Glomerular visceral epithelial cell (primary cell): ENCODE results near the gene KIDINS220.
"Not testable (repeated sequence)": the region's sequence is repeated elsewhere in the genome, so short reads cannot be mapped to it uniquely, and the experiment has no call there.

ENCODE experiments used
- DNase-seq: peaks from one replicate; pipeline ENCODE4 v3.0.0-alpha.2; 2016; ENCODE audit errors: extremely low spot score

KIDINS220 gene

DNA sequence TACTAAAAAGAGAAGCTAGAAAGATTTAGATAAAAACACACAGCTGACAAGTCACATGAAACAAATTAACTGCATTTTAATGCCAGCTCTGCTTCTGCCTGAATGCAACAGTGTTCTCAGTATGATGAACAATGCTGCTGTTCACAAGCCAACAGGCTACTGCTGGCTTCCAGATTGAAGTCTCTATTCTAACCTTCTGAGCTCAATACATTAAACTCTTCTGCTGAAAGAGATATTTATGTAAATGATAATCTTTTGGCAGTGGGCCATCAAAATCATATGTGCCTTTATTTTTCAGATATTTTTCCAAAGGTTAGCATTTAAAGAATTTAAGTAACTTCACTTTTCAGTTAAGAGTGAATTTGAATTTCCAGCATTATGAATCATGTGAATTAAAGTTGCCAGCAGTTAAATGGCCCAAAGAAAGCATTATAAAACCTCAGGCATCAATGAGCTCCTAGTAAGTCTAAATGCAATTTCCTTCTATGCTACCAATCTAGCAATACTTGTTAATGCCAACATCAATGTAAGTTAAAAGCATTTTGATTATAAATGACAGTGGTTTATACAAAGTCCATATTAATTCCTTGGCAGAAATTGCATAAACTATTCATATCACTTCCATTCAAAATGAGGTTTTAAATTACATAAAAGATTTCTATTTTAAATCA is 83.2 kb downstream of the KIDINS220 start:
- DNase-seq: no peak

DNA sequence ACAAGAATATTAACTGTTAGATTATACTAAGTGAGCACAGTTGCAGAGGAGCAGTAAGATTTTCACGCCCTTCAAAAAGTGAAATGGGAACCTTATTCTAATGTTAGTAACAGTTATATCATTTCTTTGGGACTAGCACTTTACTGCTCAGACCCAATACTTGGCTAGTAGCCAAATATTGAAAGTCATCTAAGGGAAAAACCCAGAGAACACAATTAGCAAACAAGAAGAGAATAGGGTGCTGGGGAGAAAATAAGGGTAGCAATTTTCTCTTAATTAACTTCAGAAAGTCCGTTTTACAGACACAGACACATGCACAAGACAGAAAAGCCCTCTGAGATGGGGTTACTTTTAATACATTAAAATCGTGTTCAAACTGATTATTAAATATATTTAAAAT is 83.8 kb downstream of the KIDINS220 start:
- no peak for DNase-seq

DNA sequence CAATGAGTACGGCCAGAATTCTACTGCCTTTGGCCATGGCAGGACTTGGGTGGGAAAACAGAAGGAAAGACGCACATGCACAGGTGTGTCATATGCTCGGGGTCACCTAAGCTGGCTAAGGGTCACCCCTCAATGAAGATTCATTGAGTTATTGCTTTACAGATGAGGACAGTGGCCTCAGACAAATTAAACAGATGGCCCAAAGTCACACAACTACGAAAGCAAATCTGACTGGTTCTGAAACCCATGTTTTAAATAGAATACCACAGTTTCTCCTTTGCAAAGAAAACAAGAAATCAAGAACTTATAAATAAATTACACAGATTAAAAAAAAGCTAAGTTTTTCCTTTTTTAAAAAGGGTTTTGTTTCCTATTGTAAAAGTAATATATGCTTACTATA is 85.0 kb downstream of the KIDINS220 start:
- DNase-seq: no peak

DNA sequence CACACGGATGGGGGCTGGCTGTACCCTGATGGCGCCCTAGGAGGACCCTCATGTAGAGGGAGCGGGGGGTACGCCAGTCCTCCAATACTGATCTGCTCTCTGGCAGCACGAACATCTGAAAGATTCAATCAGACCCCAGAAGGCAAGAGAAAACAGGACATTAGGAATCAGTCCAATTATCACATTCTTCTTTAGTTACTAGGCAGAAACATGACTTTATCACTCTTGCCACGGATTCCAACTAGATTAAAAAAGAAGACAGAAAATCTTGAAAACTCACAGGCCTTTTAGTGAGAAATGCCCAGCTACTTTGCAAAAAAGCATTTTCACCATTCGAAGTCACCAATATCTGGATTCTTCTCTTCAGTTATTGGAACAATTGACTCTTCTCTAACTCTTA is 87.2 kb downstream of the KIDINS220 start:
- DNase-seq: no peak

DNA sequence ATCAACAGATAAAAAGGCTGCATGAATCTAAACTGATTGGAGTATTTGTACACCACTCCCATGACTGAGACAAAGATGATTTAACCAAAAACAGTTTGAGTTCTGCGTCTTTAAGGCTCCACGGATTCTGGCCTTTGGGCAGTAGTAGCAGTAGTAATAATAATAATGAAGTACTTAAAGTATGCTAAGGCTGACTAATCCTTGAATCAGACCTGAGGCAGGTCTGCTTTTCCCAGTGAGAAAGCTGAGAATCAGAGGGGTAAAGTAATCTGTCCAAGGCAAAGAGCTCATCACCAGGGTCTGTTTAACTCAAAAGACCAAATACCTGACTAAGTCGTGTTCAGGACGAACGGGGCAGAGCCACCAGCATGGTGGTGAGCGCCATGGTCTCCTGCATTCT is 94.2 kb downstream of the KIDINS220 start:
- DNase-seq: no peak

DNA sequence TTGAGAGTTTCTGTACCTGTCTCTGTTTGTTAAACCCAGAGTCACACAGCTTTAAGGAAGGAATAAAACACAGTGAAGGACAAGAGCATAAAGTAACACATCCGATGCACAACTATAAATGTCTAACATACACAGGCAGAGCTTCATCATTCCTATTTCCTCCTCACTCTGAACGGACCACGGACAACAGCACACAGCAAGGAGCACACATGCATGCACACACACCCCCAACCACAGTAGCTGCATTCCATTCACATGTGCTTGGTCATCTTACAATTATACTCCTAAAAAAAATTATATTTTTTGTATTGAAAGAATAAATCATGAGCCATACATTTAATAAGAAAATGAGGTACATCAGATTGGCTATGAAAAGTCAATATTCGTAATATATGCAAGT is 97.3 kb downstream of the KIDINS220 start:
- DNase-seq: no peak

DNA sequence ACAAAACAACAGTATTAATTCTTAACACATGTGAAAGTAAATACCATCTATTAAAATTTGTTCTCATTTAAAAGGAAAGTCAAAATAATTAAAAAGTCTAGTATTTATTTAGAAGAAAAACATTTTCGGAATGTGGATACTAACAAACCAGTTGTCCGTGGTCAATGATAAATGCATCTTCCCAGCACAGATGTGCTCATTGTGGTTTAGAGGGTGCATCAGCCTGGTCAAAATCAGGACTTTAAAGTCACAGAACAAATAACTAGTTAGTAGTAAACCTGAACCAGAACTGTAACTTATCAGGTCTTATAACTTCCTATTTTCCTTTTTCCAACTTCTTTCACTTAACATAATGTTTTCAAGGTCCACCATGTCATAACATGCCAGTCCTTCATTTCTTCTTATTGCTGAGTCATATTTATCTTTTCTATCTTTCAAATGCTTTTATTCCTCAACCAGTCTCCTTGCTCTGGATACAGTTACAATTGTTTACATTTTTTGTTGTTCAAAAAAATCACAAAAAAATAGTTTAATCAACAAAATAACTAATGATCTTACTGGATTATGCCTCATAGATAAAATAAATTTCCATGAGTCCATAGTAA is 99.7 kb downstream of the KIDINS220 start:
- DNase-seq: no peak

DNA sequence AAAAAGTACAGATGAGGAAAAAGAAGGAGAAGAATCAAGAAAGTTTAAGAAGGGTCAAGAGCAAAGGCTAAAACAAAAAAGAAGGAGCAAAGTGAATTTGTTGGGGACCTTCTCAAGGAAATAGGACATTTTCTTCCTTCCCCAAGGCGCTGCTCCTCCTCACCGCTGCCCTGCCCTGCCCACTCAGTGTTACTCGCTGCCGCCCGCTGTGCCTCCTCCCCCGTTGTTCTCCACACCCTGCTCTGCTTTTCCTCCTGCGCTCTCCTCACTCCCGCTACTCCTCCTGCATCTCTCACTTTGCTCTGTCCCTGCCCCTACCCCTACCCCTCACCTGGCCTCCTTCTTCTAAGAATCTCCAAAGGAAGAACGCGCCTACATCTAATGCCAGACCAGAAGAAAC is 104.8 kb downstream of the KIDINS220 start:
- DNase-seq: no peak

DNA sequence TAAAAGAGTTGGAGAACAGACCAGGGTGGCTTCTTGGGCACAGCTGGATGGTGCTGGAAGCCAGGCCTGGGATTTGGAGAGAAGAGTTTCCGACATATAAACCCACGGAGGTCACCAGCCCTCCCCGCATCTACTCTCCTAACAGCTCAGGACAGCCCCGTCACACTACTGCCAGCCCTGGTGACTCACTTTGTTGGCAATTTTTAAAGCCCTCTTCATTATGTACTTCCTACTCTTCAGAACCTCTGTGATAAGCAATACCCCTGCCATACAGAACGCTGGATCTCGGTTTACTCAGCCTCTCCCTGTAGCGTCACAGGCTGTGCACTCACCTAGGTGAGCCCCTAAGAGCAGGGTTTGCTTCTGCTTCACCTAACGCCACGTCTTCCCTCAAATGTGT is 107.5 kb downstream of the KIDINS220 start:
- DNase-seq: no peak

DNA sequence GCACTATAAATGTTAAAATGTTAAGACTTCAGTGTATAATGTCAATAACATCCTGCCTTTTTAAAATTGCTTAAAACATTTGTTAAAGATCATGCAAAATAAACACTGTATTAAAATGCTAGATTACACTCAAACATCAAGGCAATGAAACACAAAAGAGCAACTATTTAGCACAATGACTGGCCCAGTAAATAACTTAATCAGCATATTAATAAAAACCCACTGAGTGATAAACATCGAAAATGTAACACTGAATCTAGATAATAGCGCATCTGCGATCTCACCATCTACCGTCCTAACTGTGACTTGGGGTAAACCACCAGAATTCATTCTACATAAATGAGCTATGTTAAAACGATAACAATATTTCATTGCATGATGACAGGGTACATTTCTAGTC is 108.3 kb downstream of the KIDINS220 start:
- DNase-seq: not testable (repeated sequence)

DNA sequence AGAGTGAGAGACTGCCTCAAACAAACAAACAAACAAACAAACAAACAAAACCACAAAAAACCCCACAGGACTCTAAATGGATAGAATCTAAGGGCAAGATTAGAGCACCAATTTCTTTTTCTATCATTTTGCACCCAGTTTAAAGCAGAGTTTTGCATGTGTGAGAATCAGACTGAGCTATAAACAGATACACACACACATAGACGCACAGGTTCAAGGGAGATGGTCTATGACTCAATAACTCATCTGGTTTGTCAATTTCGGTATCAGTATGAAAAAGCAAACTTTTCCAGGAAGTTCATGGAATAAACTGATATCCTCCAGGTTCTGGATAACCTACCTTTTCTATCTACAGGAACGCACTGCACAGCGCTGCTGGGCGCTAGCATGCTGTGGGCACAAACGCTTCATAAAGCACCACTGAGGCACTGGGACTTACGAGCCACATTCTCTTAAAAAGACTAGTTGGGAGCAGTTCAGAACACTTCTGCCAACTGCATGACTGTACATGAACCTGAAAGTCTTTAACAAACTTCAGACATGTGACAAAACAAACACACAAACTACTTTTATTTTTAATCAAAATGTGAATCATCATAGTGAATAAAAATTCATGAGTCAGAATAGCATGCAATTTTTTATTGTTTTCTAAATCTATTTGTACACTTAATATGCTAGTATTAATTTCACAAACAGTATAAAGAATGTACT is 109.0 kb downstream of the KIDINS220 start:
- no peak for DNase-seq

DNA sequence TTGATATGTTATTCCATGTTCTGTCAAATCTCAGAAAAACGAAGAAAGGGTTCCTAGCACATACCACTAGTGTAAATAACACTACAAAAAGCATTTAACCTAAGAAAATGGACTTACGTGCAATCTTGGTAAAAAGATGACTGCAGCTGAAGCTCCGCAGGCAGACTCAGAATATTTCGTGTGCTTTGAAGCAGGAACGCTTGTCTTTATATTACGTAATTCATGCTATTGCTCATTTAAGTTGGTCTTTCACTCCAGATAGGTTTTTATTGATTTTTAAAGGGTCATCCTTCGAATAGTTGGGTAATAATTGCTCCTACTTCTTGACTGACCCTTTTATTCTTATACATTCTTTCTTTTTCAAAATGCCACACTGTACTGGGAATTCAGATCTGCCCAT is 111.6 kb downstream of the KIDINS220 start:
- DNase-seq: no peak

DNA sequence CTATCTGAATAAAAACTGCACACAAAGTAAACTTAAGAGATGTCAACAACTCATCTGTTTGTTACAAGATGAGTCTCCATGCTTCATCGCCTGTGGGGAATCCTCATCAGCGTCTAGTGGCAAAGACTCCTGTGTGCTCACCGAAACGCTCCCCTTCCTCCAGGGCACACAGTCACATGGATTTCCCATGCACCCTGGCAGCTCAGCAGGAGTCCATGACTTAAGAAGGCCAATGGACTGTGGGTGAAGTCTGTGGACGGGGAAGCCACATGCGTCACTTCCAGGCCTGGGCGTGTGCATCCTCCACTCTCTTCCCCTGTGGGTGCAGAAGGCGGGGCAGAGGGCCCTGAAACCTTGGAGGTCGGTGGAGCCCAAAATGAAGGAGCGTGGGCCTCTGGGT is 114.4 kb downstream of the KIDINS220 start:
- DNase-seq: no peak

DNA sequence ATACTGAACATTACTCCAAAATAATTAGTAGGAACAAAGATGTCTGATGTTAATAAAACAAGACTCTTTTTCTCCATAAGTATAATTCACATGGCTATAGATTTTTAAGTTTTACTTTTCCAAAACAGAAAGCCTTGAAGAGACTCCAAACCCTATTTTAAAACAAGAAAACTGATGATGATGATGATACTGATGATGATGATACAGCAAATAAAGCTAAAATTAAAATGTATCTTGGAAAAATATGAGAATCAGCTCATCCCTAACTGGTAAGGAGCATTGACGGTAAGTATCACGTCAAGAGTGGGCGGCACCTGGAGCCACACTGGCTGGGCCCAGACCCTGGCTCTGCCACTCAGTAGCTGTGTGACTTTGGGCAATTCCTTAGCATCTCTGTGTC is 116.0 kb downstream of the KIDINS220 start:
- DNase-seq: no peak

DNA sequence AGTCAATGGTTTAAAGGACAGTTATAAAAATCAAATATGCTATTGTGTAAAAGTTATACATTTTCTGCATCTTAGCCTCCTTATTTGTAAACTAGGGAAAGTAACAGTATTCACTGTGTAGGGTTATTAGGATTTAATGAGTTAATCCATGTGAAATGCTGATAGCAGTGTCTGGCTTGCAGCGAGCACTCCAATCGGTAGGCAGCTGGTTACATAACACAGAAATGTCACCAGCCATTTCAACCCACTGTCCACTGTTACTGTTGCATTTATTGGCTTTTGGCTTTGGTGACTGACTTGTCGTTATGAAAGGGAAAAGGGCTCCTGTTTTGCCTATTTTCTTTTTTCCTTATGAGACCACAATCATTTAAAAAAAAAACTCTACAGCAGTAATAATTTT is 116.7 kb downstream of the KIDINS220 start:
- no peak for DNase-seq

DNA sequence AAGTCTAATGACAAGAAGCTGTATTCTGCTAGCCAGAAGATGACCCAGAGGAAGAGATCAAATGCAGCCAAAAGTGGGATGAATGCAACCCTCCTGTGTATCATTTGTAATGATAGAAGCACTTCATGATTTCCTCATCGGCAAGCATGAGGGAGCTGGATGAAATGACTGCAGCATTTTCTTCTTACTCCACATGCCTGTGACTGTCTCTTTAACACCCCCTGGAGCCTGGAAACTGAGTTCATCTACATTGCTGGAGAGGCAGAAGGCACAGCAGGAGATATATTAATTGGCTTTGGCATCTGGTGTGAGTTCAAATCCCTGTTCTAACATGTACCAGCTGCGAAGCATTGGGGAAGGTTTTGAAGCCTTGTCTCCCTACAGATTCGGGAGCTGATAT is 117.9 kb downstream of the KIDINS220 start:
- DNase-seq: no peak

DNA sequence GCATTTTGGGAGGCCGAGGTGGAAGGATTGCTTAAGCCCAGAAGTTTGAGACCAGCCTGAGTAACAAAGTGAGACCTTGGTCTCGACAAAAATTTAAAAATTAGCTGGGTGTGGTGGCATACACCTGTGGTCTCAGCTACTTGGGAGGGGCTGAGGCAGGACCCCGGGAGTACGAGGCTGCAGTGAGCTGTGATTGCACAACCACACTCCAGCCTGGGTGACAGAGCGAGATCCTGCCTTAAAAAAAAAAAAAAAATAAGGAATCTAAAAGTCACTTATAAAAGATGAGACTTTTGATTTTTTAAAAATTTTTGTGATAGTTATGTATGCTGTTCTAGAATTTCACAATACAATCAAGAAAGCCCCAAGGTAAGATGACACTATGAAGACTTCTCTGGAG is 122.4 kb downstream of the KIDINS220 start:
- DNase-seq: no peak

DNA sequence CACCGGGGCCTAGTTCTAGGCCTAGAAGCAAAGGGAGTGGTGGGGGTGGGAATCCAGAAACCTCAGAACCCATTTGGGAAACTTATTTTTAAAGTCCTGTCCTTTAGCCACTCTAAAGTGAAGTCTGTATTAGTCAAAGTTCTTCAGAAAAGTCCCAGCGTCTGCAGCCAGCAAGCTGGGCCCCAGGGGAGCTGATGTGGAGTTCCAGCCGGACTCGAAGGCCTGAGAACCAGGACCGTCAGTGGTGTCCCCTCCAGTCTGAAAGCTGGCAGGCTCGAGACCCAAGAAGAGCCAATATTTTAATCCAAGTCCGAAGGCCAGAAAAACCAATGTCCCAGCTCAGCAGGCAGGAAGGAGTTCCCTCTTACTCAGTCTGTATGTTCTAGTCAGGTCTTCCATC is 123.1 kb downstream of the KIDINS220 start:
- no peak for DNase-seq

DNA sequence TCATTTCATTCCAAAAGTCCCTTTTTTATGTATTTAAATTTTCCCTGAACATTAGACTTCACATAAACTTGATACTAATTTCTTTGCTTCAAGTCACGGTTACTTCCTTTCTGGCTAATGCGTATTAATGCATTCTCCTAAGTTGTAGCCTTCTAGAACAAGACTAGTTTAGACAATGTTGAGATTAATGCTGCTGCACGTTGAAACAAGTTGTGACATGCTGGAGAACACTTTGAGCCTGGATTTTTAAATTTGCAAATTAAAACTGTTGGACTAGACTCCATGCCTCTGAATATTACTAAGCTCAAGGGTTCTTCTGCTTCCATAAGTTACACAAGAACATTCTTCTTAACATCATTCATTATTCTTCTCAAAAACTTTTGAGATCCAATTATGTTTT is 126.5 kb downstream of the KIDINS220 start:
- DNase-seq: no peak

DNA sequence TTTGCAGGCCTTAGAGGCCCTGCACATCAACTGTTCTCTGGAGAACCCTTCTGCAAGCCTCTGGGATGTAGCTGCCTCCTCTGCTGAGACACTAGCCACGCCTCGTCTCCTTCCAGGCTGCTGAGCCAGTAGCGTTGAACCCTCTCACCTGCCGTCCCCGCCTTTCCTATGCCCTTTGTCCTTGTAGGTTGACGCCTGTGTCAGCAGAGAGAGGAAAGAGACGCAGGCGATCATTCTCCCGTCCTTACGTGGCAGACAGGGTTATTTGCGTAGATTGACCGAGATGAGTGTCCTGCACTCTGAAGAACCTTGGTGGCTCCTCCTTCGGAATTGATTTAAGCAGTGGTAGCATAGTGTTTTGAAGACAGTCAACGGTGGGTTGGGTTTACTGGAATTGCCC is 127.8 kb downstream of the KIDINS220 start:
- no peak for DNase-seq

DNA sequence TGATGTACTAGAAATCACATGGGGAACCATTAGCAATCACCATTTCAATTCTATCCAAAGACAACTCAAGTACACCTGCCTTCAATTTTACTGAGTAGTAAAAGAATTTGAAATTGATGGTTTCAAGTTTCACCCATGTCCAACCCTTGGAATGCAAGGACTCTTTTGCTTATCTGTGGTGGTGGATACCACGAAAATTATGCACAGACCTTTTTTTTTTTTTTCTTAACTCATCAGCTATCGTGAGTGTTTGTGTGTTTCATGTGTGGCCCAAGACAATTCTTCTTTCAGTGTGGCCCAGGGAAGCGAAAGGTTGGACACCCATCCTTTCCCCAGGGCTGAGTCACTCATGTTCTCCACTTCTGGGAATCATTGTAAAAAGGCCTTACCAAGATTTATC is 132.5 kb downstream of the KIDINS220 start:
- no peak for DNase-seq

DNA sequence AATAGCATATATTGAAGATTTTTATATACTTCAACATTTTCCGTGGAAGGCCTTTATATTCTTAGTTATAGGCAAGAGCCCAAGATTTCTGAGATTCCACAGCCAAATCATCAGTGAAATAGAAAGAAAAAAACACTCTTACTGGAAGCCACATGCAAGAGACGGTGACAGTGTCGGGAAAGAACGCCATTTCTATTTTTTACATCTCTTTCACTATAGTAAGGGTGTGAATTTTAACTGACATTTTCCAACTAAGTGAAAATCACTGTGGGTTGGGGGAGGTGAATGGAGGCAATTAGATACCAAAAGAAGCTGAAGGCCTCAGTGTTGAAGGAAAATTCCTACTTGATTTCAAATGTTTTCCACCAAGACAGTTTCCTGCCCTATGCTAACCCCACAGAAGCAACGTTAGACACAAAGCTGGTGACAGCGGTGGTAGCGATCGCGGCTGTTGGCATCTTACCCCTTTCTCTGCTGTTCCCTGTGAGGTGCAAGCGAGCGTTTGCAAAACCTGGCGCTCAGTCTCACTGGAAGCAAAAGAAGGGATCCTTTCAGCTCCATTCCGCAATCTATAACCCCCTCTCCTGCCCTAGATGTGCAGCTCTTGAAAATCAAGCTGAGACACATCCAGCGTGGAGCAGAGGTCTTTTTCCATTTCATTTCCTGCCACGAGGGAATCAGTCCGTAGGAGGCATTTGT is 135.6 kb downstream of the KIDINS220 start:
- no peak for DNase-seq

DNA sequence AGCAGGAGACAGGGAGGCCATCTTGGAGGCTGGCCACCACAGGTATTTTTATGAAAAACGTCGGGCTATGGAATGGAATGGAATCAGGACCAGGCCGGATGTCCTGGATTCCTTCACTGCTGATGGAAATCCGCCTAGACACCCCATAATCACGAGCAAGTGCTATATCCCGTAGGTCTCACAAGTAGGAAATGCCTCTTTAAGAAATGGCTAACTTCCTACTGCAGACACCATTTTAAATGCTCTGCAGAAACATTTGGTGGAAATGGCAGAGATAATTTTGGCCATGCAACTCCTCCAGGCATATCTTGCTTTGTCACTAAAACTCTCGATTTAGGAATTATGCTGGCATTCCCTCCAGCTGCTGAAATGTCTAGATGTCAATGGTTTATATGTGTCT is 137.6 kb downstream of the KIDINS220 start:
- DNase-seq: no peak
